Ovary (tissue), 3 donors: ENCODE data around the gene GALNT16.

Experiments
- EP300 ChIP-seq: sonication (generic); formaldehyde crosslinking; IDR thresholded peaks from one replicate; pipeline ENCODE4 v1.6.1; 2017; ENCODE audit warnings: antibody characterized with exemption
- POLR2A ChIP-seq: fragments of 450-650 bp; IDR thresholded peaks from one replicate; pipeline ENCODE4 v1.6.1; 2017; ENCODE audit warnings: antibody characterized with exemption, mild to moderate bottlenecking, moderate library complexity
- TF ChIP-seq, protein P1 (sequence below), 3 donors: fragments of 450-650 bp in 2 of 3; fragments of 200-600 bp in 1 of 3; IDR thresholded peaks; one replicate each; pipeline versions ENCODE4 v1.5.1 to v1.8.0; 2016 to 2022; ENCODE audit warnings: antibody characterized with exemption in 3 of 3, mild to moderate bottlenecking in 1 of 3
- donor health status: DM: no; HTN: no; CAD: no.

DNA sequence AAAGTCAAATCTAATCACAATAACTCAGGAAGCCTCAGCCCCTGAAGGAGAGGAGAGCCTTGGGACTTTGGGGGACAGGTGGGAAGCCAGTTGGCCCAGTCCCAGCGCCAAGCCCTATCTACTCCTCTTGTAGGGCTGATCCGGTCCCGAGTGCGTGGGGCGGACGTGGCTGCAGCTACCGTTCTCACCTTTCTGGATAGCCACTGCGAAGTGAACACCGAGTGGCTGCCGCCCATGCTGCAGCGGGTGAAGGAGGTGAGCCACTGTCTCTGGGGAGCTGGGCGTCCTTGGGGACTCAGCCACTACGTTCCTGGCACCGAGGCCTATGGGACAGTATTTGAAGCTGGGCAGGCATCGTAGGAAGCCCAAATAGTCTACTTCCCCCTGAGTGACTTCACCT is 68.4 kb downstream of the GALNT16 start:
- TF ChIP-seq, protein P1, sequence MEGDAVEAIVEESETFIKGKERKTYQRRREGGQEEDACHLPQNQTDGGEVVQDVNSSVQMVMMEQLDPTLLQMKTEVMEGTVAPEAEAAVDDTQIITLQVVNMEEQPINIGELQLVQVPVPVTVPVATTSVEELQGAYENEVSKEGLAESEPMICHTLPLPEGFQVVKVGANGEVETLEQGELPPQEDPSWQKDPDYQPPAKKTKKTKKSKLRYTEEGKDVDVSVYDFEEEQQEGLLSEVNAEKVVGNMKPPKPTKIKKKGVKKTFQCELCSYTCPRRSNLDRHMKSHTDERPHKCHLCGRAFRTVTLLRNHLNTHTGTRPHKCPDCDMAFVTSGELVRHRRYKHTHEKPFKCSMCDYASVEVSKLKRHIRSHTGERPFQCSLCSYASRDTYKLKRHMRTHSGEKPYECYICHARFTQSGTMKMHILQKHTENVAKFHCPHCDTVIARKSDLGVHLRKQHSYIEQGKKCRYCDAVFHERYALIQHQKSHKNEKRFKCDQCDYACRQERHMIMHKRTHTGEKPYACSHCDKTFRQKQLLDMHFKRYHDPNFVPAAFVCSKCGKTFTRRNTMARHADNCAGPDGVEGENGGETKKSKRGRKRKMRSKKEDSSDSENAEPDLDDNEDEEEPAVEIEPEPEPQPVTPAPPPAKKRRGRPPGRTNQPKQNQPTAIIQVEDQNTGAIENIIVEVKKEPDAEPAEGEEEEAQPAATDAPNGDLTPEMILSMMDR (IDR thresholded peaks at IDR 0.05), result no peak
- no peak for TF ChIP-seq POLR2A
- TF ChIP-seq EP300, result no peak
